ENCODE data around the gene CCDC34. TPM values are rescaled to one million over a fixed set of nuclear protein-coding genes. Genes with fewer than 3 reads are reported as not detected.

CCDC34 gene
- total RNA-seq, 2 donors from 2014 or later = 1.1 to 1.8 TPM

GRCh38 chr11:27401833-27402316 lies 38.9 kb upstream of the CCDC34 start:
- no peaks in the 10 kb centered on the region for H3K4me1 Mint-ChIP-seq
- DNase-seq = no peak
- ATAC-seq = no peak
- no peak overlapping the region for H3K4me3 Mint-ChIP-seq
- H3K27me3 Mint-ChIP-seq = peaks cover 20% of the 10 kb centered on the region
- H3K27ac Mint-ChIP-seq = no peak overlapping the region
- H3K36me3 Mint-ChIP-seq (ENCODE audit: low read depth) = no peaks in the 10 kb centered on the region
- H3K9me3 ChIP-seq (ENCODE audit: control insufficient read depth, low read length, poor library complexity, severe bottlenecking) = no peaks in the 10 kb centered on the region

- Mint-ChIP-seq H3K4me3 (no peak overlapping the region), H3K27me3 (peaks cover 20% of the 10 kb centered on the region), H3K36me3 (ENCODE audit: low read depth) (no peaks in the 10 kb centered on the region), H3K27ac (no peak overlapping the region), H3K4me1 (no peaks in the 10 kb centered on the region)
- no peak for DNase-seq
- no peaks in the 10 kb centered on the region for H3K9me3 ChIP-seq (ENCODE audit: control insufficient read depth, low read length, poor library complexity, severe bottlenecking)
- no peak for ATAC-seq
Measured at GRCh38 chr11:27401280-27401832, 38.3 kb upstream of the CCDC34 start.

GRCh38 chr11:27398400-27398770 lies 35.4 kb upstream of the CCDC34 start:
- no peaks in the 10 kb centered on the region for H3K4me1 Mint-ChIP-seq
- no peak overlapping the region for H3K27ac Mint-ChIP-seq
- no peak overlapping the region for H3K4me3 Mint-ChIP-seq
- DNase-seq = no peak
- H3K9me3 ChIP-seq (ENCODE audit: control insufficient read depth, low read length, poor library complexity, severe bottlenecking) = no peaks in the 10 kb centered on the region
- H3K36me3 Mint-ChIP-seq (ENCODE audit: low read depth) = no peaks in the 10 kb centered on the region
- ATAC-seq = no peak
- peaks cover 26% of the 10 kb centered on the region for H3K27me3 Mint-ChIP-seq

- Mint-ChIP-seq H3K27me3 (peaks cover 26% of the 10 kb centered on the region), H3K4me3 (no peak overlapping the region), H3K27ac (no peak overlapping the region), H3K36me3 (ENCODE audit: low read depth) (no peaks in the 10 kb centered on the region), H3K4me1 (no peaks in the 10 kb centered on the region)
- no peaks in the 10 kb centered on the region for H3K9me3 ChIP-seq (ENCODE audit: control insufficient read depth, low read length, poor library complexity, severe bottlenecking)
- ATAC-seq = no peak
- no peak for DNase-seq
Measured at GRCh38 chr11:27397624-27398399, 34.8 kb upstream of the CCDC34 start.

- DNase-seq = no peak
- peaks cover 26% of the 10 kb centered on the region for H3K27me3 Mint-ChIP-seq
Measured at GRCh38 chr11:27396259-27396839, 33.3 kb upstream of the CCDC34 start.

GRCh38 chr11:27395556-27396258 lies 32.7 kb upstream of the CCDC34 start:
- no peaks in the 10 kb centered on the region for H3K9me3 ChIP-seq (ENCODE audit: control insufficient read depth, low read length, poor library complexity, severe bottlenecking)
- Mint-ChIP-seq H3K27ac (no peak overlapping the region), H3K4me1 (no peaks in the 10 kb centered on the region), H3K36me3 (ENCODE audit: low read depth) (no peaks in the 10 kb centered on the region), H3K27me3 (peaks cover 26% of the 10 kb centered on the region), H3K4me3 (no peak overlapping the region)
- ATAC-seq (no peak), DNase-seq (no peak)

More at GRCh38 chr11:27396259-27396839, 33.3 kb upstream of the CCDC34 start:
- Mint-ChIP-seq H3K4me1 (no peaks in the 10 kb centered on the region), H3K4me3 (no peak overlapping the region), H3K27ac (no peak overlapping the region), H3K36me3 (ENCODE audit: low read depth) (no peaks in the 10 kb centered on the region)
- ATAC-seq = no peak
- no peaks in the 10 kb centered on the region for H3K9me3 ChIP-seq (ENCODE audit: control insufficient read depth, low read length, poor library complexity, severe bottlenecking)

GRCh38 chr11:27394781-27395228 lies 31.8 kb upstream of the CCDC34 start:
- H3K27me3 Mint-ChIP-seq = peaks cover 26% of the 10 kb centered on the region
- H3K4me1 Mint-ChIP-seq = no peaks in the 10 kb centered on the region
- ATAC-seq (no peak), DNase-seq (no peak)
- no peaks in the 10 kb centered on the region for H3K36me3 Mint-ChIP-seq (ENCODE audit: low read depth)
- no peak overlapping the region for H3K4me3 Mint-ChIP-seq
- H3K9me3 ChIP-seq (ENCODE audit: control insufficient read depth, low read length, poor library complexity, severe bottlenecking) = no peaks in the 10 kb centered on the region
- no peak overlapping the region for H3K27ac Mint-ChIP-seq

- DNase-seq (no peak), ATAC-seq (no peak)
- H3K9me3 ChIP-seq (ENCODE audit: control insufficient read depth, low read length, poor library complexity, severe bottlenecking) = no peaks in the 10 kb centered on the region
- Mint-ChIP-seq H3K4me3 (no peak overlapping the region), H3K4me1 (peaks cover 2% of the 10 kb centered on the region), H3K27me3 (peaks cover 12% of the 10 kb centered on the region), H3K36me3 (ENCODE audit: low read depth) (no peaks in the 10 kb centered on the region), H3K27ac (no peak overlapping the region)
Measured at GRCh38 chr11:27392278-27393114, 29.5 kb upstream of the CCDC34 start.

- Mint-ChIP-seq H3K4me1 (peaks cover 2% of the 10 kb centered on the region), H3K27ac (no peak overlapping the region), H3K4me3 (no peak overlapping the region), H3K27me3 (peaks cover 5% of the 10 kb centered on the region), H3K36me3 (ENCODE audit: low read depth) (no peaks in the 10 kb centered on the region)
- DNase-seq = no peak
- no peaks in the 10 kb centered on the region for H3K9me3 ChIP-seq (ENCODE audit: control insufficient read depth, low read length, poor library complexity, severe bottlenecking)
- no peak for ATAC-seq
Measured at GRCh38 chr11:27391331-27392015, 28.5 kb upstream of the CCDC34 start.

- H3K4me3 Mint-ChIP-seq = no peak overlapping the region
- ATAC-seq (no peak), DNase-seq (no peak)
- no peaks in the 10 kb centered on the region for H3K36me3 Mint-ChIP-seq (ENCODE audit: low read depth)
- H3K4me1 Mint-ChIP-seq = peaks cover 2% of the 10 kb centered on the region
- H3K9me3 ChIP-seq (ENCODE audit: control insufficient read depth, low read length, poor library complexity, severe bottlenecking) = no peaks in the 10 kb centered on the region
- no peak overlapping the region for H3K27ac Mint-ChIP-seq
- peaks cover 5% of the 10 kb centered on the region for H3K27me3 Mint-ChIP-seq
Measured at GRCh38 chr11:27390318-27391295, 27.6 kb upstream of the CCDC34 start.

- H3K9me3 ChIP-seq (ENCODE audit: control insufficient read depth, low read length, poor library complexity, severe bottlenecking) = no peaks in the 10 kb centered on the region
- H3K36me3 Mint-ChIP-seq (ENCODE audit: low read depth) = no peaks in the 10 kb centered on the region
- H3K27ac Mint-ChIP-seq = no peak overlapping the region
- peaks cover 4% of the 10 kb centered on the region for H3K4me1 Mint-ChIP-seq
- DNase-seq = no peak
- H3K27me3 Mint-ChIP-seq = no peaks in the 10 kb centered on the region
- no peak for ATAC-seq
- H3K4me3 Mint-ChIP-seq = no peak overlapping the region
Measured at GRCh38 chr11:27388869-27389268, 25.9 kb upstream of the CCDC34 start.

All from T-helper 17 cell (primary cell).